IMR-90 (cell line): Measurements from ENCODE around the gene RCN1. TPM values are rescaled to one million over a fixed set of nuclear protein-coding genes. Genes with fewer than 3 reads are reported as not detected.

Experiments
- ATAC-seq: fragments of 200-7000 bp; cut with Tn5 transposase; 2 replicates; pipeline ENCODE4 v1.9.1; 2020; ENCODE audit warnings: low read depth, mild to moderate bottlenecking, moderate library complexity
- BruUV-seq: library from RNA; stranded (reverse); fragments of 400-500 nt; replicated peaks from 2 replicates; lab custom pipeline; 2021; lab: Mats Ljungman, UMichigan
- CTCF ChIA-PET: fragments of 300-600 bp; formaldehyde crosslinking; extraction: SDS; loops from one replicate; lab custom pipeline; 2021; ENCODE audit warnings: antibody characterized with exemption; lab: Yijun Ruan, JAX
- POLR2A ChIA-PET: fragments of 300-600 bp; sonication (Branson Sonifier 250); formaldehyde crosslinking; loops from one replicate; lab custom pipeline; 2022; ENCODE audit warnings: antibody characterized with exemption; ENCODE audit not compliant: unreplicated experiment; lab: Charles Lee
- DNase-seq: peaks from one replicate; pipeline ENCODE4 v3.0.0; 2013
- H2AFZ ChIP-seq: replicated peaks from 2 replicates; pipeline ENCODE3; 2013; ENCODE audit warnings: low read length, mild to moderate bottlenecking; ENCODE audit not compliant: poor library complexity
- H2AK5ac ChIP-seq: 2 replicates; pipeline ENCODE4 v1.6.1; 2013; ENCODE audit warnings: low read depth, low read length, inconsistent platforms
- H2AK9ac ChIP-seq: replicated peaks from 2 replicates; pipeline ENCODE3; 2013; ENCODE audit warnings: mild to moderate bottlenecking, low read depth, low read length, moderate library complexity; ENCODE audit not compliant: poor library complexity
- H2BK120ac ChIP-seq: 2 replicates; pipeline ENCODE4 v1.6.1; 2013; ENCODE audit warnings: low read depth, low read length, inconsistent platforms
- H2BK15ac ChIP-seq: 3 replicates; pipeline ENCODE4 v1.6.1; 2013; ENCODE audit warnings: low read depth, low read length, inconsistent platforms
- H2BK20ac ChIP-seq: 2 replicates; pipeline ENCODE4 v1.6.1; 2013; ENCODE audit warnings: low read depth, mild to moderate bottlenecking, inconsistent platforms, low read length, moderate library complexity
- H2BK5ac ChIP-seq: 2 replicates; pipeline ENCODE4 v1.6.1; 2013; ENCODE audit warnings: mild to moderate bottlenecking, low read depth, low read length, inconsistent platforms; ENCODE audit not compliant: poor library complexity, severe bottlenecking
- H3K14ac ChIP-seq: replicated peaks from 2 replicates; pipeline ENCODE4 v1.6.1; 2013; ENCODE audit warnings: low read depth, low read length, inconsistent platforms
- H3K18ac ChIP-seq: 2 replicates; pipeline ENCODE4 v1.6.1; 2013; ENCODE audit warnings: low read depth, low read length, control low read depth
- H3K23ac ChIP-seq: 2 replicates; pipeline ENCODE4 v1.6.1; 2013; ENCODE audit warnings: low read depth, low read length, inconsistent platforms
- H3K27ac ChIP-seq: 2 replicates; pipeline ENCODE4 v1.5.1; 2013; ENCODE audit warnings: mild to moderate bottlenecking, control low read depth, low read length; ENCODE audit not compliant: insufficient read depth
- H3K27me3 ChIP-seq: 2 replicates; pipeline ENCODE4 v1.6.1; 2013; ENCODE audit warnings: low read length; ENCODE audit not compliant: control insufficient read depth, insufficient read depth
- H3K36me3 ChIP-seq: 2 replicates; pipeline ENCODE4 v1.6.1; 2013; ENCODE audit warnings: low read length, mixed read lengths; ENCODE audit not compliant: control insufficient read depth, insufficient read depth
- H3K4ac ChIP-seq: 2 replicates; pipeline ENCODE4 v1.6.1; 2013; ENCODE audit warnings: low read depth, low read length, inconsistent platforms
- H3K4me1 ChIP-seq: 2 replicates; pipeline ENCODE4 v1.6.1; 2013; ENCODE audit warnings: low read length, mixed read lengths; ENCODE audit not compliant: control insufficient read depth, insufficient read depth
- H3K4me2 ChIP-seq: 2 replicates; pipeline ENCODE4 v1.6.1; 2013; ENCODE audit warnings: low read depth, mild to moderate bottlenecking, control low read depth, low read length, moderate library complexity
- H3K4me3 ChIP-seq: 2 replicates; pipeline ENCODE4 v1.5.1; 2013; ENCODE audit warnings: low read depth, mild to moderate bottlenecking, control low read depth, low read length, moderate library complexity; ENCODE audit not compliant: insufficient read depth
- H3K56ac ChIP-seq: 2 replicates; pipeline ENCODE4 v1.6.1; 2013; ENCODE audit warnings: low read length, inconsistent platforms; ENCODE audit not compliant: insufficient read depth; ENCODE audit errors: extremely low read depth
- H3K79me1 ChIP-seq, 2 experiments: 2 replicates each; pipeline ENCODE4 v1.6.1; 2013; ENCODE audit warnings: low read length in 2 of 2, inconsistent platforms in 1 of 2, low read depth in 1 of 2
- H3K9ac ChIP-seq: 2 replicates; pipeline ENCODE4 v1.6.1; 2013; ENCODE audit warnings: low read depth, low read length, control low read depth
- H3K9me1 ChIP-seq: 2 replicates; pipeline ENCODE4 v1.6.1; 2013; ENCODE audit warnings: low read length, inconsistent platforms; ENCODE audit not compliant: insufficient read depth
- H3K9me3 ChIP-seq: 2 replicates; pipeline ENCODE4 v1.6.1; 2013; ENCODE audit warnings: low read length; ENCODE audit not compliant: control insufficient read depth, insufficient read depth
- H4K20me1 ChIP-seq: 2 replicates; pipeline ENCODE4 v1.6.1; 2013; ENCODE audit warnings: low read length, inconsistent platforms; ENCODE audit not compliant: insufficient read depth
- H4K5ac ChIP-seq: 2 replicates; pipeline ENCODE4 v1.6.1; 2013; ENCODE audit warnings: mild to moderate bottlenecking, low read depth, low read length, control low read depth
- H4K8ac ChIP-seq, 2 experiments: 2 replicates each; pipeline ENCODE4 v1.6.1; 2013; ENCODE audit warnings: low read depth in 2 of 2, low read length in 2 of 2, control low read depth in 1 of 2, inconsistent platforms in 1 of 2
- H4K91ac ChIP-seq: 2 replicates; pipeline ENCODE4 v1.6.1; 2013; ENCODE audit warnings: low read depth, low read length, inconsistent platforms; ENCODE audit not compliant: insufficient read depth
- MXI1 ChIP-seq: IDR thresholded peaks from 2 replicates; pipeline ENCODE4 v1.6.1; 2012; ENCODE audit warnings: low read depth, mild to moderate bottlenecking, low read length, moderate library complexity, borderline replicate concordance
- RAD21 ChIP-seq: IDR thresholded peaks from 2 replicates; pipeline ENCODE4 v1.6.1; 2012; ENCODE audit warnings: low read length, improper control_type of control experiment
- USF2 ChIP-seq: fragments of 150-350 bp; IDR thresholded peaks from 2 replicates; pipeline ENCODE4 v1.6.1; 2017; ENCODE audit warnings: mild to moderate bottlenecking, antibody characterized with exemption, low read length, low read depth
- WGBS, 2 experiments: methylation state at CpG; one replicate each; pipeline versions ENCODE4 v1.1.5 to v1.1.7; 2013; ENCODE audit warnings: missing lambda C conversion rate in 2 of 2; ENCODE audit not compliant: insufficient read length in 1 of 2; ENCODE audit errors: extremely low coverage in 2 of 2; 5-methylcytosine and 5-hydroxymethylcytosine counted together
- dilution Hi-C: fragments of 300-500 bp; cut with HindIII; formaldehyde crosslinking; loops from one replicate; pipeline ENCODE4 v1.14.3; 2018; ENCODE audit warnings: low sequenced_read_pairs; ENCODE audit not compliant: unreplicated experiment
- in situ Hi-C: fragments of 300-500 bp; cut with MboI; formaldehyde crosslinking; loops from 3 replicates; pipeline ENCODE4 v1.14.3; 2019; ENCODE audit warnings: low sequenced_read_pairs, inconsistent platforms, mixed read lengths
- intact Hi-C: fragments of 100-400 bp; cut with micrococcal nuclease; formaldehyde crosslinking; loops from 2 replicates; pipeline ENCODE4 v1.10.0; 2022
- polyA plus RNA-seq, 3 experiments: library from polyadenylated mRNA; depleted of rRNA; stranded (reverse); fragments of >200 nt; gene quantifications; 2 replicates each; pipeline ENCODE4 v1.2.3, GENCODE V29; 2012; ENCODE audit warnings: low replicate concordance in 1 of 3
- total RNA-seq: library from RNA; depleted of rRNA; stranded (reverse); fragments of >200 nt; gene quantifications from 2 replicates; pipeline ENCODE4 v1.2.3, GENCODE V29; 2012

The RCN1 gene
- total and polyA plus RNA-seq, 2 of the 4 experiments (the other 2 are of a cell fraction), result 129 to 193 TPM

- no peak overlapping the region for H2AK9ac ChIP-seq
- no peaks in the 10 kb centered on the region for H3K9me1 ChIP-seq
- no peak overlapping the region for H3K18ac ChIP-seq
- H3K4ac ChIP-seq, result no peak overlapping the region
- H2BK15ac ChIP-seq, result no peak overlapping the region
- DNase-seq (no peak), ATAC-seq (no peak)
- no peak overlapping the region for H2AFZ ChIP-seq
- H3K23ac ChIP-seq, result no peak overlapping the region
- H3K56ac ChIP-seq, result no peak overlapping the region
- no peak overlapping the region for H4K8ac ChIP-seq
- WGBS, 2 experiments, result no CpG with 5 or more reads among the region's 9 CpGs
- no peak overlapping the region for H3K4me2 ChIP-seq
- no peak for TF ChIP-seq RAD21
- no peak for TF ChIP-seq USF2
- TF ChIP-seq MXI1, result no peak
- no peak overlapping the region for H2BK20ac ChIP-seq
- no peak overlapping the region for H3K27ac ChIP-seq
- no peak overlapping the region for H2BK120ac ChIP-seq
- H3K9me3 ChIP-seq, result no peaks in the 10 kb centered on the region
- intact Hi-C loops (no loop called here), in situ Hi-C loops (loop anchor here (25.0 kb wide), 1 partner anchor 915 kb away; no protein-coding TSS in a partner anchor), dilution Hi-C loops (loop anchor here (25.0 kb wide), 1 partner anchor 90 kb away; no protein-coding TSS in a partner anchor)
- no peaks in the 10 kb centered on the region; the same call in 1 of the 2 replicates for H3K4me1 ChIP-seq
- H2BK5ac ChIP-seq, result no peak overlapping the region
- ChIA-PET CTCF (interaction anchor here (0.7 kb wide), 1 partner anchor 24 kb away, joined by 3 read pairs; no protein-coding TSS in a partner anchor), POLR2A (no interaction called here)
- no peak overlapping the region for H3K14ac ChIP-seq
- no peak overlapping the region for H3K4me3 ChIP-seq
- H3K27me3 ChIP-seq, result peaks cover 30% of the 10 kb centered on the region
- H4K20me1 ChIP-seq, result no peaks in the 10 kb centered on the region
- no peak overlapping the region for H3K9ac ChIP-seq
- no peak overlapping the region for H4K91ac ChIP-seq
- BruUV-seq, result no TSS peak
- no peaks in the 10 kb centered on the region for H3K36me3 ChIP-seq
- H2AK5ac ChIP-seq, result no peak overlapping the region
- H4K5ac ChIP-seq, result no peak overlapping the region
- H3K79me1 ChIP-seq, result no peaks in the 10 kb centered on the region
Measured at GRCh38 chr11:32152216-32152615, 61.3 kb downstream of the RCN1 start.
